HCT116 (cell line): ENCODE results near the gene FAM89B. TPM values are rescaled to one million over a fixed set of nuclear protein-coding genes. Genes with fewer than 3 reads are reported as not detected.

Experiments used
- ATAC-seq: fragments of 200-7000 bp; cut with Tn5 transposase; 2 replicates; pipeline ENCODE4 v1.9.1; 2020; ENCODE audit warnings: mild to moderate bottlenecking, moderate library complexity
- BruUV-seq: library from RNA; stranded (reverse); fragments of 400-500 nt; replicated peaks from 2 replicates; lab custom pipeline; 2021; lab: Mats Ljungman, UMichigan
- CTCF ChIA-PET: fragments of 300-600 bp; sonication (Branson Sonifier 250); formaldehyde crosslinking; loops from one replicate; lab custom pipeline; 2021; ENCODE audit warnings: antibody characterized with exemption; lab: Charles Lee
- POLR2A ChIA-PET: fragments of 300-600, 350-600 bp; sonication (Branson Sonifier 250); formaldehyde crosslinking; loops from one replicate; lab custom pipeline; 2021; ENCODE audit warnings: antibody characterized with exemption; lab: Charles Lee
- RAD21 ChIA-PET, 2 experiments: fragments of 300-600 bp; sonication (Branson Sonifier 250); formaldehyde crosslinking; loops; one replicate each; lab custom pipeline; 2023; ENCODE audit warnings: low total read pairs in 2 of 2; ENCODE audit not compliant: uncharacterized antibody in 2 of 2, unreplicated experiment in 2 of 2, low non-redundant PET in 1 of 2; lab: Charles Lee
- DNase-seq: peaks from one replicate; pipeline ENCODE4 v3.0.0-alpha.2; 2010; ENCODE audit warnings: low read depth, low spot score
- H2AFZ ChIP-seq: fragments of 200-600 bp; shearing (Covaris generic), sonication (generic); 2 replicates; pipeline ENCODE4 v1.6.1; 2017; ENCODE audit warnings: low read depth, mixed run types, mixed read lengths, antibody characterized with exemption, low read length; ENCODE audit not compliant: poor library complexity, severe bottlenecking
- H3K27ac ChIP-seq: 2 replicates; pipeline ENCODE4 v1.5.1; 2012; ENCODE audit warnings: low read depth, low read length
- H3K27me3 ChIP-seq: fragments of 200-600 bp; sonication (generic); 2 replicates; pipeline ENCODE4 v1.6.1; 2016; ENCODE audit warnings: mixed run types, low read length, mixed read lengths; ENCODE audit not compliant: insufficient read depth
- H3K36me3 ChIP-seq, 2 experiments: fragments of 200-500 bp in 1 of 2; fragments of 200-600 bp in 1 of 2; sonication (Bioruptor generic) in 1 of 2; sonication (generic) in 1 of 2; 2 replicates each; pipeline versions ENCODE4 v1.5.1 to v1.6.1; 2014 to 2016; ENCODE audit warnings: low read length in 2 of 2, inconsistent platforms in 1 of 2, mixed read lengths in 1 of 2, mixed run types in 1 of 2; ENCODE audit not compliant: insufficient read depth in 2 of 2, control insufficient read depth in 1 of 2
- H3K4me1 ChIP-seq, 2 experiments: fragments of 200-600 bp in 1 of 2; sonication (generic) in 1 of 2; 2 replicates each; pipeline versions ENCODE4 v1.5.1 to v1.6.1; 2012 to 2017; ENCODE audit warnings: low read length in 2 of 2, inconsistent platforms in 1 of 2, mild to moderate bottlenecking in 1 of 2, mixed read lengths in 1 of 2, mixed run types in 1 of 2, moderate library complexity in 1 of 2; ENCODE audit not compliant: insufficient read depth in 2 of 2, control insufficient read depth in 1 of 2
- H3K4me2 ChIP-seq: fragments of 200-600 bp; sonication (generic); 2 replicates; pipeline ENCODE4 v1.6.1; 2017; ENCODE audit warnings: mixed run types, low read length, mixed read lengths
- H3K4me3 ChIP-seq, 2 experiments: fragments of 200-600 bp in 1 of 2; sonication (generic) in 1 of 2; replicated peaks in 1 of 2; 2 replicates each; pipeline ENCODE4 v1.5.1; 2011 to 2016; ENCODE audit warnings: low read length in 2 of 2, control low read depth in 1 of 2, low read depth in 1 of 2, mild to moderate bottlenecking in 1 of 2, mixed read lengths in 1 of 2, mixed run types in 1 of 2
- H3K79me2 ChIP-seq: fragments of 200-600 bp; sonication (generic); 2 replicates; pipeline ENCODE4 v1.6.1; 2017; ENCODE audit warnings: mild to moderate bottlenecking, mixed run types, low read length, moderate library complexity, mixed read lengths; ENCODE audit not compliant: insufficient read depth
- H3K9ac ChIP-seq: fragments of 200-600 bp; sonication (generic); 2 replicates; pipeline ENCODE4 v1.6.1; 2016; ENCODE audit warnings: low read length, mixed read lengths
- H3K9me2 ChIP-seq: fragments of 200-600 bp; sonication (generic), shearing (Covaris generic); 2 replicates; pipeline ENCODE4 v1.6.1; 2017; ENCODE audit warnings: mixed run types, mild to moderate bottlenecking, moderate library complexity; ENCODE audit not compliant: insufficient read depth
- H3K9me3 ChIP-seq, 2 experiments: fragments of 200-500 bp in 1 of 2; fragments of 200-600 bp in 1 of 2; sonication (Bioruptor generic) in 1 of 2; sonication (generic) in 1 of 2; 2 replicates each; pipeline ENCODE4 v1.6.1; 2014 to 2017; ENCODE audit warnings: low read length in 2 of 2, mixed read lengths in 2 of 2, inconsistent platforms in 1 of 2, low read depth in 1 of 2, mild to moderate bottlenecking in 1 of 2, mixed run types in 1 of 2, moderate library complexity in 1 of 2; ENCODE audit not compliant: control insufficient read depth in 1 of 2, insufficient read depth in 1 of 2
- H4K20me1 ChIP-seq: fragments of 200-600 bp; sonication (generic), shearing (Covaris generic); 2 replicates; pipeline ENCODE4 v1.6.1; 2017; ENCODE audit warnings: mixed run types, mild to moderate bottlenecking, moderate library complexity; ENCODE audit not compliant: insufficient read depth
- CBX3 ChIP-seq: IDR thresholded peaks from 2 replicates; pipeline ENCODE4 v1.6.1; 2012; ENCODE audit warnings: low read depth
- CEBPB ChIP-seq: IDR thresholded peaks from 2 replicates; pipeline ENCODE4 v1.6.1; 2012; ENCODE audit warnings: low read depth
- EGR1 ChIP-seq: IDR thresholded peaks from 2 replicates; pipeline ENCODE4 v1.6.1; 2012; ENCODE audit warnings: low read depth
- EZH2 ChIP-seq: fragments of 200-600 bp; sonication (generic); IDR thresholded peaks from 2 replicates; pipeline ENCODE4 v1.6.1; 2017; ENCODE audit warnings: antibody characterized with exemption, mixed run types
- EZH2phosphoT487 ChIP-seq: fragments of 200-600 bp; IDR thresholded peaks from 2 replicates; pipeline ENCODE4 v1.6.1; 2018; ENCODE audit warnings: antibody characterized with exemption, borderline replicate concordance
- JUND ChIP-seq: IDR thresholded peaks from 2 replicates; pipeline ENCODE4 v1.6.1; 2012
- MAX ChIP-seq: IDR thresholded peaks from 2 replicates; pipeline ENCODE4 v1.6.1; 2012
- SP1 ChIP-seq: IDR thresholded peaks from 2 replicates; pipeline ENCODE4 v1.6.1; 2012; ENCODE audit warnings: low read depth
- TCF7L2 ChIP-seq: IDR thresholded peaks from 2 replicates; pipeline ENCODE4 v1.7.0; 2011; ENCODE audit warnings: borderline replicate concordance, inconsistent platforms; ENCODE audit not compliant: insufficient read depth, insufficient read length; ENCODE audit errors: extremely low read depth
- ZFX ChIP-seq: fragments of 450-650 bp; IDR thresholded peaks from 2 replicates; pipeline ENCODE4 v1.6.1; 2017
- intact Hi-C: fragments of 100-400 bp; cut with micrococcal nuclease; formaldehyde crosslinking; loops from 2 replicates; pipeline ENCODE4 v1.10.0; 2022
- total RNA-seq: library from RNA; stranded (reverse); gene quantifications from one replicate; pipeline ENCODE4 v1.2.1, GENCODE V29; 2021; ENCODE audit not compliant: unreplicated experiment
- TF ChIP-seq, protein P1 (sequence below), 3 experiments: fragments of 200-600 bp in 1 of 3; sonication (generic) in 1 of 3; IDR thresholded peaks in 2 of 3; conservative IDR thresholded peaks in 1 of 3; 2 replicates each; pipeline ENCODE4 v1.5.1; 2012 to 2017; ENCODE audit warnings: low read depth in 2 of 3, low read length in 2 of 3, antibody characterized with exemption in 1 of 3, borderline replicate concordance in 1 of 3, control low read depth in 1 of 3, mild to moderate bottlenecking in 1 of 3, mixed read lengths in 1 of 3, mixed run types in 1 of 3, moderate library complexity in 1 of 3; ENCODE audit not compliant: insufficient read depth in 1 of 3
- TF ChIP-seq, protein P2 (sequence below): IDR thresholded peaks from 2 replicates; pipeline ENCODE4 v1.6.1; 2012; ENCODE audit warnings: low read depth

The FAM89B gene
- total RNA-seq, 1 experiment from 2014 or later, result 60.0 TPM

DNA sequence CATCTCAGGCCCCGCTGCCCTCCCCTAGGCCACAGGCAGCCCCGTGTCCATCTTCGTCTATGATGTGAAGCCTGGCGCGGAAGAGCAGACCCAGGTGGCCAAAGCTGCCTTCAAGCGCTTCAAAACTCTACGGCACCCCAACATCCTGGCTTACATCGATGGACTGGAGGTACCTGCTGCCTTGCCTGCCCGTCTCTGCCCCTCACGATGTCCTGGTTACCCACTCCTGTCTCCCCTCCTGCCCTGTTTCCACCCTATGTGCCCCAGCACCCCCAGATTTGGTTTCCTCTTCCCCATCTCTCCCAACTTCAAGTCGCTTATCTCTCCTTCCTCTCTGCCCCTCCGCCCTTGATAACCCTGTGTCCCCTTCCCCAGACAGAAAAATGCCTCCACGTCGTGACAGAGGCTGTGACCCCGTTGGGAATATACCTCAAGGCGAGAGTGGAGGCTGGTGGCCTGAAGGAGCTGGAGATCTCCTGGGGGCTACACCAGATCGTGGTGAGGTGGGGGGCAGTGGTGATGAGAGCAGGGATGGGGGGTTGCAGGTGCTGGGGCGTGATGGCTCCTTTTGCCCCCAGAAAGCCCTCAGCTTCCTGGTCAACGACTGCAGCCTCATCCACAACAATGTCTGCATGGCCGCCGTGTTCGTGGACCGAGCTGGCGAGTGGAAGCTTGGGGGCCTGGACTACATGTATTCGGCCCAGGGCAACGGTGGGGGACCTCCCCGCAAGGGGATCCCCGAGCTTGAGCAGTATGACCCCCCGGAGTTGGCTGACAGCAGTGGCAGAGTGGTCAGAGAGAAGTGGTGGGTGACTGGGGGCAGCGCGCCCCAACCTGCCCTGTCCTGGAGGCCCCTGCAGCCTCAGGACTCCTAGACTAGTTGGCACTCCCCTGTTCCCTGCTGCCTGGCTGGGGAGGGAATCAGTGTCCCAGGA, 46.5 kb upstream of the FAM89B start:
- peaks cover 20% of the 10 kb centered on the region for H3K79me2 ChIP-seq
- H4K20me1 ChIP-seq, result no peaks in the 10 kb centered on the region
- DNase-seq (no peak), ATAC-seq (no peak)
- H3K4me3 ChIP-seq, result peak overlapping the region; percentile 90 to 94
- peaks cover 9 to 23% of the 10 kb centered on the region in 2 experiments; a peak in 2 of 4 replicates for H3K36me3 ChIP-seq
- no peak overlapping the region for H2AFZ ChIP-seq
- H3K9me3 ChIP-seq, result no peaks in the 10 kb centered on the region
- H3K4me2 ChIP-seq, result peak overlapping the region; percentile 99
- no peaks in the 10 kb centered on the region for H3K9me2 ChIP-seq
- H3K27me3 ChIP-seq, result no peaks in the 10 kb centered on the region
- ChIA-PET POLR2A (interaction anchor here (1.1 to 2.6 kb wide), 6 partner anchors 12 to 107 kb away, joined by 3 to 11 read pairs (median 4); partner anchors contain the start of genes EHBP1L1 and MALAT1), RAD21 (interaction anchor here in 1 of 2 experiments (1.0 kb wide), 1 partner anchor 15 kb away, joined by 4 read pairs; no protein-coding TSS in a partner anchor), CTCF (interaction anchor here (0.6 to 1.4 kb wide), 3 partner anchors 54 to 68 kb away, joined by 3 to 4 read pairs (median 3); no protein-coding TSS in a partner anchor)
- peak overlapping the region; percentile 86 for H3K27ac ChIP-seq
- H3K9ac ChIP-seq, result peak overlapping the region; percentile 96
- TF ChIP-seq EZH2phosphoT487 (no peak), ZFX (0 out of 2 replicates have a peak, but pooled peaks have one; percentile 84)
- peaks cover 7 to 17% of the 10 kb centered on the region in 2 experiments; a peak in 3 of 4 replicates for H3K4me1 ChIP-seq
- intact Hi-C loops, result no loop called here
- BruUV-seq, result TSS peak; percentile 49

DNA sequence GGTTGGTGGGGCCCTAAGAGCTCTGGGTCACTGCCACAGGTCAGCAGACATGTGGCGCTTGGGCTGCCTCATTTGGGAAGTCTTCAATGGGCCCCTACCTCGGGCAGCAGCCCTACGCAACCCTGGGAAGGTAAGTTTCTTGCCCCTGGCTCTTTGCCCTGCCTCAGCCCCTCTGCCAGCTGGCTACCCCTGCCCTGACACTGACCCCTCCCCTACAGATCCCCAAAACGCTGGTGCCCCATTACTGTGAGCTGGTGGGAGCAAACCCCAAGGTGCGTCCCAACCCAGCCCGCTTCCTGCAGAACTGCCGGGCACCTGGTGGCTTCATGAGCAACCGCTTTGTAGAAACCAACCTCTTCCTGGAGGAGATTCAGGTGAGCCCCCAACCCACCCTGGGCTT, 45.6 kb upstream of the FAM89B start:
- Histone ChIP-seq H3K9me2 (no peaks in the 10 kb centered on the region), H3K27ac (no peak overlapping the region), H2AFZ (no peak overlapping the region), H3K4me1 (peaks cover 7 to 17% of the 10 kb centered on the region in 2 experiments; a peak in 3 of 4 replicates), H3K79me2 (peaks cover 20% of the 10 kb centered on the region), H3K4me2 (peak overlapping the region; percentile 99; the same call in 1 of the 2 replicates), H3K4me3 (no peak overlapping the region), H3K27me3 (no peaks in the 10 kb centered on the region), H3K9me3 (no peaks in the 10 kb centered on the region), H4K20me1 (no peaks in the 10 kb centered on the region), H3K36me3 (peaks cover 11 to 33% of the 10 kb centered on the region in 2 experiments; a peak in 3 of 4 replicates), H3K9ac (0 out of 2 replicates have a peak overlapping the region, but pooled peaks have one; percentile 96)
- ChIA-PET POLR2A (no interaction called here), RAD21 (no interaction called here), CTCF (no interaction called here)
- BruUV-seq, result no TSS peak
- DNase-seq (no peak), ATAC-seq (no peak)
- intact Hi-C loops, result no loop called here
- TF ChIP-seq CBX3 (no peak), JUND (no peak), EGR1 (no peak), SP1 (no peak), TCF7L2 (no peak), EZH2 (no peak), CEBPB (no peak), MAX (no peak)
- TF ChIP-seq, protein P1, sequence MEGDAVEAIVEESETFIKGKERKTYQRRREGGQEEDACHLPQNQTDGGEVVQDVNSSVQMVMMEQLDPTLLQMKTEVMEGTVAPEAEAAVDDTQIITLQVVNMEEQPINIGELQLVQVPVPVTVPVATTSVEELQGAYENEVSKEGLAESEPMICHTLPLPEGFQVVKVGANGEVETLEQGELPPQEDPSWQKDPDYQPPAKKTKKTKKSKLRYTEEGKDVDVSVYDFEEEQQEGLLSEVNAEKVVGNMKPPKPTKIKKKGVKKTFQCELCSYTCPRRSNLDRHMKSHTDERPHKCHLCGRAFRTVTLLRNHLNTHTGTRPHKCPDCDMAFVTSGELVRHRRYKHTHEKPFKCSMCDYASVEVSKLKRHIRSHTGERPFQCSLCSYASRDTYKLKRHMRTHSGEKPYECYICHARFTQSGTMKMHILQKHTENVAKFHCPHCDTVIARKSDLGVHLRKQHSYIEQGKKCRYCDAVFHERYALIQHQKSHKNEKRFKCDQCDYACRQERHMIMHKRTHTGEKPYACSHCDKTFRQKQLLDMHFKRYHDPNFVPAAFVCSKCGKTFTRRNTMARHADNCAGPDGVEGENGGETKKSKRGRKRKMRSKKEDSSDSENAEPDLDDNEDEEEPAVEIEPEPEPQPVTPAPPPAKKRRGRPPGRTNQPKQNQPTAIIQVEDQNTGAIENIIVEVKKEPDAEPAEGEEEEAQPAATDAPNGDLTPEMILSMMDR (IDR thresholded peaks at IDR 0.05 in 2 of 3, conservative IDR thresholded peaks at IDR 0.05 in 1 of 3; ENCODE audit: borderline replicate concordance in 1 of 3, insufficient read depth in 1 of 3, low read depth in 2 of 3, low read length in 2 of 3), result no peak
- TF ChIP-seq, protein P2, sequence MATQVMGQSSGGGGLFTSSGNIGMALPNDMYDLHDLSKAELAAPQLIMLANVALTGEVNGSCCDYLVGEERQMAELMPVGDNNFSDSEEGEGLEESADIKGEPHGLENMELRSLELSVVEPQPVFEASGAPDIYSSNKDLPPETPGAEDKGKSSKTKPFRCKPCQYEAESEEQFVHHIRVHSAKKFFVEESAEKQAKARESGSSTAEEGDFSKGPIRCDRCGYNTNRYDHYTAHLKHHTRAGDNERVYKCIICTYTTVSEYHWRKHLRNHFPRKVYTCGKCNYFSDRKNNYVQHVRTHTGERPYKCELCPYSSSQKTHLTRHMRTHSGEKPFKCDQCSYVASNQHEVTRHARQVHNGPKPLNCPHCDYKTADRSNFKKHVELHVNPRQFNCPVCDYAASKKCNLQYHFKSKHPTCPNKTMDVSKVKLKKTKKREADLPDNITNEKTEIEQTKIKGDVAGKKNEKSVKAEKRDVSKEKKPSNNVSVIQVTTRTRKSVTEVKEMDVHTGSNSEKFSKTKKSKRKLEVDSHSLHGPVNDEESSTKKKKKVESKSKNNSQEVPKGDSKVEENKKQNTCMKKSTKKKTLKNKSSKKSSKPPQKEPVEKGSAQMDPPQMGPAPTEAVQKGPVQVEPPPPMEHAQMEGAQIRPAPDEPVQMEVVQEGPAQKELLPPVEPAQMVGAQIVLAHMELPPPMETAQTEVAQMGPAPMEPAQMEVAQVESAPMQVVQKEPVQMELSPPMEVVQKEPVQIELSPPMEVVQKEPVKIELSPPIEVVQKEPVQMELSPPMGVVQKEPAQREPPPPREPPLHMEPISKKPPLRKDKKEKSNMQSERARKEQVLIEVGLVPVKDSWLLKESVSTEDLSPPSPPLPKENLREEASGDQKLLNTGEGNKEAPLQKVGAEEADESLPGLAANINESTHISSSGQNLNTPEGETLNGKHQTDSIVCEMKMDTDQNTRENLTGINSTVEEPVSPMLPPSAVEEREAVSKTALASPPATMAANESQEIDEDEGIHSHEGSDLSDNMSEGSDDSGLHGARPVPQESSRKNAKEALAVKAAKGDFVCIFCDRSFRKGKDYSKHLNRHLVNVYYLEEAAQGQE, result no peak
